A673 (cell line): Measurements from ENCODE around the gene BPI.

ENCODE experiments used
- CTCF ChIP-seq: fragments of 300-800, 200-600 bp; sonication (generic); conservative IDR thresholded peaks from 2 replicates; pipeline ENCODE4 v1.5.1; 2017; ENCODE audit warnings: low read depth, mild to moderate bottlenecking, antibody characterized with exemption, low read length, moderate library complexity, mixed read lengths
- EZH2 ChIP-seq: fragments of 200-600 bp; sonication (generic); IDR thresholded peaks from 2 replicates; pipeline ENCODE4 v1.6.1; 2017; ENCODE audit warnings: borderline replicate concordance, low read depth, mild to moderate bottlenecking, mixed read lengths, antibody characterized with exemption, low read length; ENCODE audit not compliant: poor library complexity, severe bottlenecking

- TF ChIP-seq EZH2, result no peak
- TF ChIP-seq CTCF, result no peak
These were observed 12.4 kb downstream of the BPI start for GRCh38 chr20:38316341-38316740.
